Esophagus squamous epithelium (tissue), 4 donors: ENCODE results near the gene FEM1B.

Experiments used
- CTCF ChIP-seq, 6 experiments: fragments of 450-650 bp in 4 of 6; fragments of 200-600 bp in 2 of 6; sonication (generic) in 2 of 6; IDR thresholded peaks; one replicate each; pipeline ENCODE4 v1.5.1; 2016 to 2019; ENCODE audit warnings: antibody characterized with exemption in 6 of 6, mild to moderate bottlenecking in 4 of 6, moderate library complexity in 4 of 6
- POLR2A ChIP-seq, 4 donors: fragments of 450-650 bp; IDR thresholded peaks; one replicate each; pipeline ENCODE4 v1.6.1; 2017; ENCODE audit warnings: antibody characterized with exemption in 4 of 4, mild to moderate bottlenecking in 4 of 4, moderate library complexity in 3 of 4

DNA sequence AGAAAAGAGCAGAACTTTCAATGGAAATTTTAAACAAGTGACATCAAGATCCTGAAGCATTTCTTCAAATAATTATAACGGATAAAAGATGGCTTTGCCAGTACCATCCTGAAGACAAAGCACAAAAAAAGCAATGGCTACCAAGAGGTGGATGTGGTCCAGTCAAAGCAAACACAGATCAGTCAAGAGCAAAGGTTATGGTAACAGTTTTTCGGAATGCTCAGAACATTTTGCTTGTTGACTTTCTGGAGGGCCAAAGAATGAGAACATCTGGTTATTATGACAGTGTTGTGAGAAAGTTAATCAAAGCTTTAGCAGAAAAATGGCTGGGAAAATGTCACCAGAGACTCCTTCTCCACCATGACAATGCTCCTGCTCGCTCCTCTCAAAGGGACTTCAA, 31.5 kb downstream of the FEM1B start:
- TF ChIP-seq CTCF (IDR thresholded peaks at IDR 0.05) (no peak), POLR2A (IDR thresholded peaks at IDR 0.05) (no peak)
